SK-N-SH (cell line): ENCODE data around the gene TRAM2.

Experiments used
- ELF1 ChIP-seq: IDR thresholded peaks from 2 replicates; pipeline ENCODE4 v1.4.0; 2012
- EP300 ChIP-seq, 2 experiments: IDR thresholded peaks; 2 replicates each; pipeline versions ENCODE4 v1.4.0 to v1.6.1; 2012; ENCODE audit warnings: borderline replicate concordance in 1 of 2, low read depth in 1 of 2, low read length in 1 of 2
- EZH2phosphoT487 ChIP-seq: fragments of 200-600 bp; sonication (generic); IDR thresholded peaks from 2 replicates; pipeline ENCODE4 v1.6.1; 2017; ENCODE audit warnings: low read depth, mixed run types, mild to moderate bottlenecking, antibody characterized with exemption, moderate library complexity, borderline replicate concordance
- FOXM1 ChIP-seq: IDR thresholded peaks from 2 replicates; pipeline ENCODE4 v1.4.0; 2012; ENCODE audit warnings: low read depth, mild to moderate bottlenecking
- GABPA ChIP-seq: IDR thresholded peaks from 2 replicates; pipeline ENCODE4 v1.4.0; 2012; ENCODE audit warnings: low read depth, mild to moderate bottlenecking
- JUND ChIP-seq: IDR thresholded peaks from 2 replicates; pipeline ENCODE4 v1.4.0; 2012
- MXI1 ChIP-seq: IDR thresholded peaks from 2 replicates; pipeline ENCODE4 v1.6.1; 2012; ENCODE audit warnings: mild to moderate bottlenecking, low read depth, low read length, improper control_type of control experiment
- POLR2AphosphoS5 ChIP-seq: IDR thresholded peaks from 2 replicates; pipeline ENCODE4 v1.6.1; 2012; ENCODE audit warnings: low read depth, low read length
- USF2 ChIP-seq: fragments of 150-350 bp; IDR thresholded peaks from 2 replicates; pipeline ENCODE4 v1.6.1; 2017; ENCODE audit warnings: antibody characterized with exemption, low read length, low read depth, borderline replicate concordance
- YY1 ChIP-seq: IDR thresholded peaks from 2 replicates; pipeline ENCODE4 v1.4.0; 2012; ENCODE audit warnings: low read depth, mild to moderate bottlenecking
- TF ChIP-seq, protein P1 (sequence below): fragments of 200-600 bp; sonication (generic); IDR thresholded peaks from 2 replicates; pipeline ENCODE4 v1.6.1; 2017; ENCODE audit warnings: antibody characterized with exemption, mild to moderate bottlenecking, moderate library complexity
- TF ChIP-seq, protein P2 (sequence below): IDR thresholded peaks from 2 replicates; pipeline ENCODE4 v1.4.0; 2012; ENCODE audit warnings: low read depth, borderline replicate concordance

DNA sequence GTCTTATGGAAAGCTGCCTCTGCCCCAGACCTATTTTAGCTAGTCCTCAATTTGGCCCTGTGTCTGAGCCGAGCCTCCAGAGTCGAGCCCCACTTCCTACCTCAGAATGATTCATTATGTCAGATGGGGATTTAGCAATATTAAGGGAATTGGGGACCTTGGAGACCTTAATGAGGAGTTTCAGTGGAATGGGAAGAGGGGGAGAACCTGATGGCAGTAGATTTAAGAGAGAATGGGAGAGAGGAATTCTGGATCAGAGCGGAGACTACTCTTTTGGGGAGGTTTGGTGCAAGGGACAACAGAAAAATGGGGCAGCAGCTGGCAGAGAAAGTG, 93.2 kb downstream of the TRAM2 start:
- TF ChIP-seq, protein P1, sequence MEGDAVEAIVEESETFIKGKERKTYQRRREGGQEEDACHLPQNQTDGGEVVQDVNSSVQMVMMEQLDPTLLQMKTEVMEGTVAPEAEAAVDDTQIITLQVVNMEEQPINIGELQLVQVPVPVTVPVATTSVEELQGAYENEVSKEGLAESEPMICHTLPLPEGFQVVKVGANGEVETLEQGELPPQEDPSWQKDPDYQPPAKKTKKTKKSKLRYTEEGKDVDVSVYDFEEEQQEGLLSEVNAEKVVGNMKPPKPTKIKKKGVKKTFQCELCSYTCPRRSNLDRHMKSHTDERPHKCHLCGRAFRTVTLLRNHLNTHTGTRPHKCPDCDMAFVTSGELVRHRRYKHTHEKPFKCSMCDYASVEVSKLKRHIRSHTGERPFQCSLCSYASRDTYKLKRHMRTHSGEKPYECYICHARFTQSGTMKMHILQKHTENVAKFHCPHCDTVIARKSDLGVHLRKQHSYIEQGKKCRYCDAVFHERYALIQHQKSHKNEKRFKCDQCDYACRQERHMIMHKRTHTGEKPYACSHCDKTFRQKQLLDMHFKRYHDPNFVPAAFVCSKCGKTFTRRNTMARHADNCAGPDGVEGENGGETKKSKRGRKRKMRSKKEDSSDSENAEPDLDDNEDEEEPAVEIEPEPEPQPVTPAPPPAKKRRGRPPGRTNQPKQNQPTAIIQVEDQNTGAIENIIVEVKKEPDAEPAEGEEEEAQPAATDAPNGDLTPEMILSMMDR = no peak
- TF ChIP-seq POLR2AphosphoS5 (no peak), JUND (no peak), ELF1 (no peak), USF2 (no peak), FOXM1 (no peak), EZH2phosphoT487 (no peak), MXI1 (no peak), GABPA (no peak), EP300 (IDR thresholded peaks at IDR 0.05; ENCODE audit: borderline replicate concordance in 1 of 2, low read depth in 1 of 2, low read length in 1 of 2) (no peak), YY1 (no peak)
- TF ChIP-seq, protein P2, sequence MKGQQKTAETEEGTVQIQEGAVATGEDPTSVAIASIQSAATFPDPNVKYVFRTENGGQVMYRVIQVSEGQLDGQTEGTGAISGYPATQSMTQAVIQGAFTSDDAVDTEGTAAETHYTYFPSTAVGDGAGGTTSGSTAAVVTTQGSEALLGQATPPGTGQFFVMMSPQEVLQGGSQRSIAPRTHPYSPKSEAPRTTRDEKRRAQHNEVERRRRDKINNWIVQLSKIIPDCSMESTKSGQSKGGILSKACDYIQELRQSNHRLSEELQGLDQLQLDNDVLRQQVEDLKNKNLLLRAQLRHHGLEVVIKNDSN = no peak
